Transverse colon (tissue), 4 donors: ENCODE data around the gene GJB3.

Source experiments
- CTCF ChIP-seq, 5 experiments: fragments of 200-600 bp in 3 of 5; fragments of 450-650 bp in 2 of 5; sonication (generic) in 3 of 5; IDR thresholded peaks; 1 replicate in 2 of 5; 2 replicates in 3 of 5; pipeline ENCODE4 v1.5.1; 2016 to 2017; ENCODE audit warnings: antibody characterized with exemption in 5 of 5, inconsistent platforms in 3 of 5, mild to moderate bottlenecking in 2 of 5, moderate library complexity in 1 of 5
- POLR2A ChIP-seq: fragments of 450-650 bp; IDR thresholded peaks from one replicate; pipeline ENCODE4 v1.6.1; 2016; ENCODE audit warnings: antibody characterized with exemption, mild to moderate bottlenecking, moderate library complexity
- POLR2AphosphoS5 ChIP-seq, 3 donors: sonication (generic); formaldehyde crosslinking; IDR thresholded peaks; one replicate each; pipeline ENCODE4 v1.6.1; 2016; ENCODE audit warnings: antibody characterized with exemption in 3 of 3

- TF ChIP-seq CTCF (IDR thresholded peaks at IDR 0.05) (no peak), POLR2A (no peak), POLR2AphosphoS5 (IDR thresholded peaks at IDR 0.05) (no peak)
These were observed 34.9 kb upstream of the GJB3 start for GRCh38 chr1:34746101-34746500.
